OCI-LY1 (cell line): ENCODE results near the gene PPEF2.

Experiments used
- H2AFZ ChIP-seq: fragments of 200-600 bp; sonication (generic), shearing (Covaris generic); 2 replicates; pipeline ENCODE4 v1.6.0; 2014; ENCODE audit warnings: antibody characterized with exemption, mild to moderate bottlenecking, low read length
- H3F3A ChIP-seq: fragments of 200-600 bp; sonication (generic), shearing (Covaris generic); 2 replicates; pipeline ENCODE4 v1.6.0; 2014; ENCODE audit warnings: mild to moderate bottlenecking, antibody characterized with exemption, low read length, moderate library complexity; ENCODE audit not compliant: insufficient read depth
- H3K27ac ChIP-seq: fragments of 200-600 bp; sonication (generic); 2 replicates; pipeline ENCODE4 v1.5.1; 2014; ENCODE audit warnings: low read length, mixed run types, mild to moderate bottlenecking, low read depth; ENCODE audit not compliant: poor library complexity, severe bottlenecking
- H3K27me3 ChIP-seq: fragments of 200-600 bp; sonication (generic); 2 replicates; pipeline ENCODE4 v1.6.0; 2014; ENCODE audit warnings: antibody characterized with exemption, mild to moderate bottlenecking, low read length, moderate library complexity; ENCODE audit not compliant: insufficient read depth
- H3K36me3 ChIP-seq: fragments of 200-600 bp; sonication (generic); 2 replicates; pipeline ENCODE4 v1.6.1; 2014; ENCODE audit warnings: mild to moderate bottlenecking, antibody characterized with exemption, low read length, moderate library complexity, mixed read lengths; ENCODE audit not compliant: insufficient read depth
- H3K4me1 ChIP-seq: fragments of 200-600 bp; sonication (generic); 2 replicates; pipeline ENCODE4 v1.5.1; 2014; ENCODE audit warnings: mild to moderate bottlenecking, low read length, moderate library complexity; ENCODE audit not compliant: insufficient read depth, severe bottlenecking
- H3K4me2 ChIP-seq: fragments of 200-600 bp; sonication (generic), shearing (Covaris generic); 2 replicates; pipeline ENCODE4 v1.6.1; 2014; ENCODE audit warnings: low read length
- H3K4me3 ChIP-seq: fragments of 200-600 bp; sonication (generic); 2 replicates; pipeline ENCODE4 v1.5.1; 2014; ENCODE audit warnings: low read length, low read depth, mild to moderate bottlenecking, mixed read lengths; ENCODE audit not compliant: poor library complexity, severe bottlenecking
- H3K79me2 ChIP-seq: fragments of 200-600 bp; shearing (Covaris generic); 2 replicates; pipeline ENCODE4 v1.6.1; 2016; ENCODE audit warnings: mixed run types, low read length, mixed read lengths; ENCODE audit not compliant: insufficient read depth
- H3K9ac ChIP-seq: fragments of 200-600 bp; sonication (generic), shearing (Covaris generic); 2 replicates; pipeline ENCODE4 v1.6.1; 2014; ENCODE audit warnings: mild to moderate bottlenecking, low read length, mixed read lengths
- H3K9me2 ChIP-seq: fragments of 200-600 bp; sonication (generic), shearing (Covaris generic); 2 replicates; pipeline ENCODE4 v1.6.1; 2014; ENCODE audit warnings: low read depth, mild to moderate bottlenecking, low read length, mixed read lengths
- H3K9me3 ChIP-seq: fragments of 200-600 bp; shearing (Covaris generic); 2 replicates; pipeline ENCODE4 v1.6.1; 2014; ENCODE audit warnings: low read length, mixed read lengths
- H4K20me1 ChIP-seq: fragments of 200-600 bp; sonication (generic), shearing (Covaris generic); 2 replicates; pipeline ENCODE4 v1.6.0; 2016; ENCODE audit warnings: mild to moderate bottlenecking, low read length; ENCODE audit not compliant: insufficient read depth
- CTCF ChIP-seq: fragments of 200-600 bp; sonication (generic), shearing (Covaris generic); IDR thresholded peaks from 2 replicates; pipeline ENCODE4 v1.5.1; 2017; ENCODE audit warnings: mild to moderate bottlenecking, antibody characterized with exemption, low read length, moderate library complexity, mixed read lengths
- EZH2 ChIP-seq: fragments of 200-600 bp; sonication (generic), shearing (Covaris generic); IDR thresholded peaks from 2 replicates; pipeline ENCODE4 v1.8.0; 2017; ENCODE audit warnings: borderline replicate concordance, mixed run types, mild to moderate bottlenecking, antibody characterized with exemption, low read length, moderate library complexity, mixed read lengths

PPEF2 gene

GRCh38 chr4:75902352-75902751 is at the start of gene PPEF2:
Gene PPEF2, minus strand, starts transcription at chr4:75902452. Its CDS starts 6,127 bp downstream, at chr4:75896325.
- no peak for TF ChIP-seq CTCF
- no peak for TF ChIP-seq EZH2
- no peak within 1 kb of the TSS for H3K4me3 ChIP-seq

GRCh38 chr4:75950213-75950815 is 48.1 kb upstream of the PPEF2 start:
- H3F3A ChIP-seq: no peaks in the 10 kb centered on the region
- no peak overlapping the region for H3K4me2 ChIP-seq
- H3K36me3 ChIP-seq: peaks cover 77% of the 10 kb centered on the region
- no peaks in the 10 kb centered on the region for H3K27me3 ChIP-seq
- H3K4me3 ChIP-seq: no peak overlapping the region
- H3K9me2 ChIP-seq: no peaks in the 10 kb centered on the region
- H3K27ac ChIP-seq: no peak overlapping the region
- no peaks in the 10 kb centered on the region for H3K9me3 ChIP-seq
- no peaks in the 10 kb centered on the region for H3K79me2 ChIP-seq
- no peak overlapping the region for H3K9ac ChIP-seq
- no peaks in the 10 kb centered on the region for H4K20me1 ChIP-seq
- H3K4me1 ChIP-seq: peaks cover 6% of the 10 kb centered on the region
- no peak overlapping the region for H2AFZ ChIP-seq
- no peak for TF ChIP-seq EZH2
- no peak for TF ChIP-seq CTCF

More at GRCh38 chr4:75902352-75902751, at the start of gene PPEF2:
- Histone ChIP-seq H3K27ac (no peak within 1 kb of the TSS), H3K27me3 (0 out of 2 replicates have a peak, but pooled peaks cover 3% of the 10 kb centered on the region), H3K9ac (no peak within 1 kb of the TSS), H2AFZ (no peak within 1 kb of the TSS), H3F3A (no peaks in the 10 kb centered on the region), H3K9me3 (peaks cover 4% of the 10 kb centered on the region; the same call in 1 of the 2 replicates), H3K36me3 (no peaks in the 10 kb centered on the region), H3K4me2 (no peak within 1 kb of the TSS), H4K20me1 (no peaks in the 10 kb centered on the region), H3K9me2 (no peaks in the 10 kb centered on the region), H3K4me1 (peaks cover 11% of the 10 kb centered on the region), H3K79me2 (no peaks in the 10 kb centered on the region)

- peaks cover 72% of the 10 kb centered on the region for H3K36me3 ChIP-seq
Observed at GRCh38 chr4:75948822-75949444, 46.7 kb upstream of the PPEF2 start.

More at GRCh38 chr4:75948822-75949444, 46.7 kb upstream of the PPEF2 start:
- Histone ChIP-seq H3K9me2 (no peaks in the 10 kb centered on the region), H3K4me1 (peaks cover 6% of the 10 kb centered on the region), H3F3A (no peaks in the 10 kb centered on the region), H3K79me2 (no peaks in the 10 kb centered on the region), H3K9me3 (no peaks in the 10 kb centered on the region), H2AFZ (no peak overlapping the region), H3K27ac (no peak overlapping the region), H4K20me1 (no peaks in the 10 kb centered on the region), H3K4me2 (no peak overlapping the region), H3K4me3 (no peak overlapping the region), H3K27me3 (no peaks in the 10 kb centered on the region), H3K9ac (no peak overlapping the region)
- TF ChIP-seq EZH2: no peak
- TF ChIP-seq CTCF: no peak
